HG03354 (cell line): ENCODE results near the gene SPOCK1.
"Not testable (repeated sequence)": the region's sequence is repeated elsewhere in the genome, so short reads cannot be mapped to it uniquely, and the experiment has no call there.

Experiments
- ATAC-seq: cut with Tn5 transposase; IDR thresholded peaks from one replicate; pipeline ENCODE4 v1.9.1; 2021; ENCODE audit warnings: mild to moderate bottlenecking; ENCODE audit not compliant: unreplicated experiment, poor library complexity, severe bottlenecking

Gene SPOCK1

GRCh38 chr5:137283801-137284200, 215.3 kb downstream of the SPOCK1 start:
- no peak for ATAC-seq

- ATAC-seq, result no peak
These were observed 216.9 kb downstream of the SPOCK1 start for GRCh38 chr5:137282216-137282615.

- ATAC-seq, result no peak
These were observed 217.9 kb downstream of the SPOCK1 start for GRCh38 chr5:137281201-137281600.

DNA sequence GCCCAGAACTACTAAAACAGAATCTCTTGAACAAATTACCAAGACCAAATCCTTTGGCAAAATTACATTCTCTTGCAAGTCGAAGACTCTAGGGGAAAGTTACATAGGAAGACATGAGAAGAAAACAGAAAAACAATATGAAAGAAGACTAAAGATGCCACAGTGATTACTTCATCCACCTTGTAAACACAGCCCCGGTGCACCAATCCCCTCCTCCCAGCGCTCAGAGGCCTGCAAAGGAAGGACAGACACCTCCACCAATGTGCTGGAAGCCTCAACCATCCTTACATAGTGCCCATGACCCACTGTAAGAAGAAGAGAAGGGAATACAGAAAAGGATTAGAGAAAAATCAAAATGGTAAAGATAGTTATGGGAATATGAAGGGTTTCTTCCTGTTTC, 218.5 kb downstream of the SPOCK1 start:
- no peak for ATAC-seq

DNA sequence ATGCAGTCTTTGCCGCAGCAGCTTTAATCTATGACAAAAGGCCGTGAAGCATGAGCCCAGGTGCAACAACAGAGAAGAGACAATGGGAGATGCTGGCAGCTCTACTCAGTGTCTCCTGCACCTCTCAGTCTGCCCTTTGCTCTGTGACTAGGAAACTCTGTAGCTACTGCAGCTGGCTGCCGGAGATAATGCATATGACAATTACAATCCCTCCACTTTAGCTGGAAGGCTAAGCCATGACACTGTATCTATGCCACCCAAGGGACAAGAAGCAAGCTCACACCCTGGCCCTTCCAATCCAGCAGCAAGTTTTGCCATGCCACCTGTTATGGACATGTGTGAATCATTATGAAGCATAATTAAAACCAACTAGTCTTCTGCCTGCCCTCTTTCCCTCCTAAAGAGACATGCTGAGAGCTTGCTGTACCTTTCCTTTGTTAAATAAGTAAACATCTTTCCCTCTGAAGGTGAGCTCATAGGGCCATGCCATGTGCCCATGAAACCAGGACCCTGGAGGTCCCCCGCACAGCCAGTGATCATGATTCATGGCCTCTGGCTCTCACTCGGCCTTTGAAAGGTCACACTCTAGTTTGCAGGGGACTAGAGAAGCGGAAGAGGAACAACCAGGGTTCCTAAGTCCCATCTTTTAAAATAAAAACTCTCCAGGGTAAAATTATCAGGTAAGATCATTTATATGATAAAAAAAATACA, 219.4 kb downstream of the SPOCK1 start:
- ATAC-seq, result no peak

DNA sequence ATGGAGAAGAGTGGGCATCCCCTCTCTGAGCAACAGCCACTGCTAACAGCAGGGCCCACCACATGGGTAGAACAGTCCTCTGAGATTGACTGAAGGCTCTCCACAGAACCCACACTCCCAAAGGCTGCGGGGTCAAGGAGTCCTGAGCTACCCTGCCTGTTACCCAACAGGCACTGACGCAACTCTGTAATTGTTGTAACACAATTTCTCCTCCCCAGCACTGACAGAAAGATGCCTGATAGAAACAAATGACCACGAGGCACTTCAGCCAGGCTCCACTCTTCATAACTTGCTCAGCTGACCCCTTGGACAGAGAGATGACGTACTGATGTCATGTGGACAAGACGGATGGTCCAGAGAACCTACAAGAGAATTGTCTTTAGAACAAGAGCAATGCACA, 220.7 kb downstream of the SPOCK1 start:
- ATAC-seq, result no peak

GRCh38 chr5:137275083-137275482, 224.0 kb downstream of the SPOCK1 start:
- ATAC-seq, result no peak

DNA sequence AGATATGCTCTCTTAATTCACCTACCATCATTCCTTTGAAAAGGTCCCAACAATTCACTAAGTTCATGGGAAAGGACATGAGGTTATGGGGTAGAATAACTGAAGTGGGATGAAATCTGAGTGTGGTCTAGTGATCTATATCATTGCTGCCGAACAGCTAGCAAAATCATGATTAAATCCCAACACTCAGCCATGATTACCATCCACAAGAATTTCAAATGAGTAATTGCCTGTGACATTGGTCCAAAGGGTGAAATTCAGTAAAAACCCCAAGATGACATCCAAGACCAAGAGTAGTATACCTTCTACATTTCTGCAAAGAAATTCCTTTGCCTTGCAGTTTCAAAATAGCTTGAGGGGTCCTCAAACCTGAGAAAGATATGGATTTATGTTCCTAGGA, 225.6 kb downstream of the SPOCK1 start:
- ATAC-seq, result no peak

DNA sequence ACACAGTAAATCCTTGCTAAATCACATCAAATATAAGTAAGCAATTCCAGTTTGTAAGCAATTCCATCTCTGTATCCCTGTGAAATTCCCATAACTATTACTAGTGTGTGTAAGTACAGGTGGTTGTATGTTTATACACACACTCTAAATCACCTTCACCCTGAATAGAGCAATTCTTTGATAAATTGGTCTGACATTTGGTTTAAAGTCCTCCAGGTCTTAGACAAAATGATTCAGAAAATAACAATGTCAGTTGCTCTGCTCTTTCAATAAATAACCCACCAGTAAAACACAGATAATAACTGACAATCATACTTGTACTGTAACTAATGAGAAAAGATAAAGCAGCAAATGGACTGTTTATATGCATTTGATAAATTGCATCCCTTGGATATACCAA, 226.3 kb downstream of the SPOCK1 start:
- ATAC-seq, result no peak

- no peak for ATAC-seq
These were observed 229.2 kb downstream of the SPOCK1 start for GRCh38 chr5:137269946-137270345.

GRCh38 chr5:137269274-137269673, 229.9 kb downstream of the SPOCK1 start:
- ATAC-seq, result no peak

- no peak for ATAC-seq
These were observed 230.5 kb downstream of the SPOCK1 start for GRCh38 chr5:137268646-137269045.

GRCh38 chr5:137266186-137266585, 232.9 kb downstream of the SPOCK1 start:
- no peak for ATAC-seq

- no peak for ATAC-seq
These were observed 233.7 kb downstream of the SPOCK1 start for GRCh38 chr5:137265457-137265856.

GRCh38 chr5:137264573-137264972, 234.6 kb downstream of the SPOCK1 start:
- ATAC-seq, result no peak

GRCh38 chr5:137264041-137264440, 235.1 kb downstream of the SPOCK1 start:
- ATAC-seq, result no peak

- no peak for ATAC-seq
These were observed 235.6 kb downstream of the SPOCK1 start for GRCh38 chr5:137263371-137264005.

DNA sequence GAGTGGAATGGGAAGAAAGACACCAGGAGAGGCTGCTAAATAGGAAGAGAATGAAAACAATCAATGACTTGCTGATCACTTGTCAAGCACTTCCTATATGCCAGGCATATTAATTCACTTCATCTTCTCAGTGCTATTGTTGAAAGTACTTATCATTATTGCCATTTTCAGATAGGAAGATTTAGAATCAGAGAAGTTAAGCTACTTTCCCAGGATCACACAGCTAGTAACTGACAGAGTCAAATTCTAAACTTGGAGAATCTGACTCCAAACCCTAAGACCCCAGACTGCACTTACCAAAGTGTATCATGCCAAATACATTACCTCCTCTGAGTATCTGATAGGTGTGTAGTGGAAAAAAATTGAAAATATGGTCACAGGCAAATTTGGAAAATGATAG, 236.3 kb downstream of the SPOCK1 start:
- no peak for ATAC-seq

DNA sequence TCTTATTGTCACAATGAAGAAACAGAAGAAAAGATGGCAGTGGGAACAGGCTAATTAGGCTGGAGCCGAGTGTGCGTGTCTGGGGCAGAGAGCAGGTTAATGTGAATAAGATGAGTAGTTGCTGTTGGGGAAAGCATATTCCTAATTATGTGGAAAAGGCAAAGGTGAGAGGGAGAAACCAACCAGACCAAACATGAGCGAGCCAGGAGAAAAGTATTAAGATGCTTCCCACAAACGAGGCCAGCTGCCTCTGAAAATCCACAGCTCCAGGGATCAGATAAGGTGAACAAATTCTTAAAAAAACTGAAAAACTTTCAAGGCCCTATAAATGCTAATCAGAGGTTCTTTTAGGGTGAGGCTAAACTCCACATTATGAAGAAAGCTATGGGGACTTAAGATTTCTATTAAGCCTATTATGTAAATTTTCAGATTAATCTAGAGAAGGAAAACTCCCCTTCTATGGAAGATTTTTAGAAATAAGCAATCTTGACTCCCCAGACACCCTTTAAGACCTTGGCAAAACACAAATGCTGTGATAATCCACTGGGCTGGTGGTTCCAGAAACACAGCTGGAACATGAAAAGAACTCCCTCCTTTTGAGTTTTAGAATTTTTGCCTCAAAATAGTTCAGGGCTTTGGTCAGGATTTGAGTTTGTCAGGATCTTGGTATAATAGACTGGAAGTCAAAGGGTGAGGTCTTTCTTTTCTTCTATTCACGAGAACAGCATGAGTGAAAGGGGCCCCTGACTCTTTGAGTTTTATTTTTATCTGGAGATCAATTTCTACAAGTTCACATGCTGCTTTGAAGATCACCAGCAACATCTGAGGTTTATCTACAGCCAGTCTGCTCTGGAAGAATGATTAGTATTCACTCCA, 238.1 kb downstream of the SPOCK1 start:
- no peak for ATAC-seq

DNA sequence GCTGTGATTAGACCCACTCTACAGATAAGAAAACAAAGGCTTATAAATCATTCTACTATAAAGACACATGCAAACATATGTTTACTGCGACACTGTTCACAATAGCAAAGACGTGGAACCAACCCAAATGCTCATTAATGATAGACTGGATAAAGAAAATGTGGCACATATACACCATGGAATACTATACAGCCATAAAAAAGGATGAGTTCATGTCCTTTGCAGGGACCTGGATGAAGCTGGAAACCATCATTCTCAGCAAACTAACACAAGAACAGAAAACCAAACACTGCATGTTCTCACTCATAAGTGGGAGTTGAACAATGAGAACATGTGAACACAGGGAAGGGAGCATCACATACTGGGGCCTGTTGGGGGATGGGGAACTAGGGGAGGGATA, 240.0 kb downstream of the SPOCK1 start:
- ATAC-seq, result not testable (repeated sequence)
